ENCODE results near the gene TUBGCP6. TPM values are rescaled to one million over a fixed set of nuclear protein-coding genes. Genes with fewer than 3 reads are reported as not detected.

The TUBGCP6 gene
- total RNA-seq, 1 experiment from 2014 or later, result 31.3 TPM

GRCh38 chr22:50203288-50203687 is 41.5 kb downstream of the TUBGCP6 start:
- ChIA-PET POLR2A (interaction anchor here (1.1 kb wide), 1 partner anchor 41 kb away, joined by 5 read pairs; no protein-coding TSS in a partner anchor), CTCF (no interaction called here)
- H3K9me3 ChIP-seq (ENCODE audit: control insufficient read depth, insufficient read depth, low read depth, low read length), result no peaks in the 10 kb centered on the region
- H3K27ac ChIP-seq (ENCODE audit: low read length), result no peak overlapping the region
- peaks cover 14% of the 10 kb centered on the region for H3K4me1 ChIP-seq (ENCODE audit: control insufficient read depth, insufficient read depth, low read length)
- in situ Hi-C loops (cut with HindIII; ENCODE audit: low pct_unique_long_range_greater_than_20kb, low sequenced_read_pairs), result no loop called here
- H3K36me3 ChIP-seq (ENCODE audit: control insufficient read depth, insufficient read depth, low read length), result no peaks in the 10 kb centered on the region; the same call in 1 of the 2 replicates
- no peaks in the 10 kb centered on the region for H3K27me3 ChIP-seq (ENCODE audit: control insufficient read depth, insufficient read depth, low read length)
- H3K4me3 ChIP-seq (ENCODE audit: low read depth in 2 of 2, low read length in 2 of 2), result no peak overlapping the region
- intact Hi-C loops (cut with micrococcal nuclease; ENCODE audit: unreplicated experiment), result no loop called here
- ATAC-seq, result no peak
- no TSS peak for BruUV-seq (replicated peaks)
- TF ChIP-seq REST (IDR thresholded peaks at IDR 0.05; ENCODE audit: insufficient read depth in 1 of 2, low read depth in 2 of 2, low read length in 1 of 2) (no peak), SIN3A (IDR thresholded peaks at IDR 0.05; ENCODE audit: borderline replicate concordance, insufficient read depth, low read depth, low read length) (no peak), POLR2AphosphoS5 (IDR thresholded peaks at IDR 0.05; ENCODE audit: low read depth, low read length) (no peak), TCF7L2 (IDR thresholded peaks at IDR 0.05; ENCODE audit: low read depth, low read length) (no peak), CTCF (IDR thresholded peaks at IDR 0.05) (no peak)
- DNase-seq (ENCODE audit: low read depth, low spot score), result no peak

- DNase-seq (ENCODE audit: low read depth, low spot score), result no peak
- no peak for ATAC-seq
- TF ChIP-seq REST (IDR thresholded peaks at IDR 0.05; ENCODE audit: insufficient read depth in 1 of 2, low read depth in 2 of 2, low read length in 1 of 2), result no peak
- no peak for TF ChIP-seq POLR2AphosphoS5 (IDR thresholded peaks at IDR 0.05; ENCODE audit: low read depth, low read length)
- TF ChIP-seq SIN3A (IDR thresholded peaks at IDR 0.05; ENCODE audit: borderline replicate concordance, insufficient read depth, low read depth, low read length), result no peak
- TF ChIP-seq CTCF (IDR thresholded peaks at IDR 0.05), result no peak
- no peak for TF ChIP-seq TCF7L2 (IDR thresholded peaks at IDR 0.05; ENCODE audit: low read depth, low read length)
- Histone ChIP-seq H3K36me3 (ENCODE audit: control insufficient read depth, insufficient read depth, low read length) (no peaks in the 10 kb centered on the region; the same call in 1 of the 2 replicates), H3K27me3 (ENCODE audit: control insufficient read depth, insufficient read depth, low read length) (no peaks in the 10 kb centered on the region), H3K4me3 (ENCODE audit: low read depth in 2 of 2, low read length in 2 of 2) (peak overlapping the region; percentile 57 to 64), H3K4me1 (ENCODE audit: control insufficient read depth, insufficient read depth, low read length) (peaks cover 14% of the 10 kb centered on the region), H3K9me3 (ENCODE audit: control insufficient read depth, insufficient read depth, low read depth, low read length) (no peaks in the 10 kb centered on the region), H3K27ac (ENCODE audit: low read length) (no peak overlapping the region)
- CTCF ChIA-PET, result no interaction called here
- intact Hi-C loops (cut with micrococcal nuclease; ENCODE audit: unreplicated experiment) (no loop called here), in situ Hi-C loops (cut with HindIII; ENCODE audit: low pct_unique_long_range_greater_than_20kb, low sequenced_read_pairs) (no loop called here)
- BruUV-seq (replicated peaks), result no TSS peak
- POLR2A ChIA-PET, result no interaction called here
These were observed 42.6 kb downstream of the TUBGCP6 start for GRCh38 chr22:50202130-50202666.
